Mesothelial cell of epicardium (in vitro differentiated cells): ENCODE data around the gene ETS1. TPM values are rescaled to one million over a fixed set of nuclear protein-coding genes. Genes with fewer than 3 reads are reported as not detected.
A peak's percentile ranks its signal among the peaks of the same experiment; 100 is the strongest.

Experiments
- DNase-seq, 2 experiments: peaks; one replicate each; pipeline ENCODE4 v3.0.0; 2021; ENCODE audit warnings: low spot score in 2 of 2; ENCODE audit not compliant: unreplicated experiment in 2 of 2
- H3K27ac Mint-ChIP-seq: 2 replicates; pipeline ENCODE4 v1.8.0; 2021; ENCODE audit warnings: mixed read lengths
- H3K27me3 Mint-ChIP-seq: 2 replicates; pipeline ENCODE4 v1.8.0; 2021; ENCODE audit warnings: low read depth, mixed read lengths
- H3K36me3 Mint-ChIP-seq: 2 replicates; pipeline ENCODE4 v1.8.0; 2021; ENCODE audit warnings: mixed read lengths
- H3K4me1 Mint-ChIP-seq: 2 replicates; pipeline ENCODE4 v1.8.0; 2021; ENCODE audit warnings: mixed read lengths
- H3K4me3 Mint-ChIP-seq: 2 replicates; pipeline ENCODE4 v1.8.0; 2021; ENCODE audit warnings: mild to moderate bottlenecking, moderate library complexity, mixed read lengths
- H3K9me3 Mint-ChIP-seq: 2 replicates; pipeline ENCODE4 v1.8.0; 2021; ENCODE audit warnings: mixed read lengths
- total RNA-seq: library from RNA; stranded (reverse); gene quantifications from 3 replicates; pipeline ENCODE4 v1.2.1, GENCODE V29; 2021
- TF ChIP-seq, protein P1 (sequence below): fragments of 200-600 bp; sonication (generic); IDR thresholded peaks from one replicate; pipeline ENCODE4 v1.5.0; 2021; ENCODE audit warnings: antibody characterized with exemption; ENCODE audit not compliant: unreplicated experiment

Gene ETS1
- total RNA-seq, 1 donor from 2014 or later, result 29.7 TPM

DNA sequence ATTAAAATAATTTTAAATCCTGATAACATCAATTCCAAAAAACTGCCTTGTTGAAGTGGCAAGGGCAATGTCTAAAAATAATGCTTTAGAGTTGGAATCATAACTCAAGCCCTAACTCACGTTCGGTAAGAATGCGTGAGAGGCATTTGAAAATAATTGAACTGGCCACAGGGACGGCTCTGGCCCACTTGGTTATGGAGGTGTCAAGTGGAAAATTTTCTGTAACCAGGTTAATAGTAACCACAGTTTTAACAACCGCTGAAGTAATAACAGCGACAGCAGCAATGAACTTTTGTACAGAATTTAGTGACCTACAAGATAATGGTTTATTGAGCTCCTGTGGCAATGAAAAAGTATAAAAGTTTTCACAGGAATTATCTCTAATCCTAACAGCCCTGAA, 79.4 kb downstream of the ETS1 start:
- TF ChIP-seq, protein P1, sequence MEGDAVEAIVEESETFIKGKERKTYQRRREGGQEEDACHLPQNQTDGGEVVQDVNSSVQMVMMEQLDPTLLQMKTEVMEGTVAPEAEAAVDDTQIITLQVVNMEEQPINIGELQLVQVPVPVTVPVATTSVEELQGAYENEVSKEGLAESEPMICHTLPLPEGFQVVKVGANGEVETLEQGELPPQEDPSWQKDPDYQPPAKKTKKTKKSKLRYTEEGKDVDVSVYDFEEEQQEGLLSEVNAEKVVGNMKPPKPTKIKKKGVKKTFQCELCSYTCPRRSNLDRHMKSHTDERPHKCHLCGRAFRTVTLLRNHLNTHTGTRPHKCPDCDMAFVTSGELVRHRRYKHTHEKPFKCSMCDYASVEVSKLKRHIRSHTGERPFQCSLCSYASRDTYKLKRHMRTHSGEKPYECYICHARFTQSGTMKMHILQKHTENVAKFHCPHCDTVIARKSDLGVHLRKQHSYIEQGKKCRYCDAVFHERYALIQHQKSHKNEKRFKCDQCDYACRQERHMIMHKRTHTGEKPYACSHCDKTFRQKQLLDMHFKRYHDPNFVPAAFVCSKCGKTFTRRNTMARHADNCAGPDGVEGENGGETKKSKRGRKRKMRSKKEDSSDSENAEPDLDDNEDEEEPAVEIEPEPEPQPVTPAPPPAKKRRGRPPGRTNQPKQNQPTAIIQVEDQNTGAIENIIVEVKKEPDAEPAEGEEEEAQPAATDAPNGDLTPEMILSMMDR, result no peak
- DNase-seq, result no peak
- Mint-ChIP-seq H3K36me3 (no peaks in the 10 kb centered on the region), H3K27ac (peak overlapping the region; percentile 62), H3K9me3 (no peaks in the 10 kb centered on the region), H3K4me1 (peaks cover 54% of the 10 kb centered on the region), H3K27me3 (no peaks in the 10 kb centered on the region), H3K4me3 (no peak overlapping the region)

DNA sequence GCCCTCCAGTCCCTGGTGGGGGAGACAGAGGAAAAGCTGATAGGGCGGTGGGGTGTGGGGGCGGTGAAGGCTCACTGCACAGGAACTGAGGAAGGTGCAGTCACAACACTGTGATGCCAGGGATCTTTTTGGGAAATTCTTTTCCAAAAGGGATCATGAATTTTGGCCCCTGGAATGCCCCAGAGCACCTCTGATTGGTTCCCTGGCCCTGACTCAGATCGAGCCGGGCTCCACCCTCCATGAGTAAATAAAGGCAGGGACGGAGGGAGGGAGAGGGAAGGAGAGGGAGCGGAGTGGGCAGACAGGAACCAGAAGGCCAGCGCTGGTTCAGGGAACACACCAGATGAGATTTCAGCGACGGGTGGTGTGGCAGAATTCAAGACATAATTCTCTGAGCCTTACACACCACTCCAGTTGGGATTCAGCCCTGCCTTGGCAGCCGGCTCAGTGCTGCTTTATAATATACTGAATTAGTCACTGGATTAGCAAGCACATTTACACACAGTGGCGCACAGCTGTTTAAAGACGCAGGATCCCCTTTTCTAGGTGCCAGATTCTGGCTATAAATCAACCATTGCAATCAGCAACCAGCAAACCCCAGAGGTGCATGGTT, 80.3 kb downstream of the ETS1 start:
- TF ChIP-seq, protein P1, result no peak
- Mint-ChIP-seq H3K36me3 (no peaks in the 10 kb centered on the region), H3K9me3 (no peaks in the 10 kb centered on the region), H3K4me3 (no peak overlapping the region), H3K27me3 (no peaks in the 10 kb centered on the region), H3K4me1 (peaks cover 62% of the 10 kb centered on the region), H3K27ac (peak overlapping the region; percentile 76)
- DNase-seq, result no peak

DNA sequence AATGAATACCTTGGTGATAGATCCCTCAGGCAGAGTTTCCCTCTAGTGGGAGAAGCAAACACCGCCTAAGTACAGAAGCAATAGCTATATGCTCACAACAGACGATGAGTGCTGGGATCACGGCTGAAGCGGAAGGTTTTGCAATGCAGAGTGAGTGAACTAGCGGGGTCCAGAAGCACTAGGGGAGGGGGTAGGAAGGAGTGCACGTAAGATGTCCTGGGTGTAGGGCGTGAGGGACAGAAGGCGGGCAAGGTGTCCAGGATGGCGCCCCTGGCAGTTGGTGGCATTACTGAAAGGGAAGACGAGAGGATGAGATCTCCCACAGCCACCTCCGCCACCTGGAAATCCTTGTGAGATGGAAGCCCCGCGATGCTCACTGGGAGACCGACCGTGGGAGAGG, 81.0 kb downstream of the ETS1 start:
- no peak overlapping the region for H3K4me3 Mint-ChIP-seq
- no peaks in the 10 kb centered on the region for H3K9me3 Mint-ChIP-seq
- H3K36me3 Mint-ChIP-seq, result no peaks in the 10 kb centered on the region
- peaks cover 69% of the 10 kb centered on the region for H3K4me1 Mint-ChIP-seq
- DNase-seq, result no peak
- TF ChIP-seq, protein P1, result no peak
- H3K27me3 Mint-ChIP-seq, result no peaks in the 10 kb centered on the region
- H3K27ac Mint-ChIP-seq, result peak overlapping the region; percentile 13

DNA sequence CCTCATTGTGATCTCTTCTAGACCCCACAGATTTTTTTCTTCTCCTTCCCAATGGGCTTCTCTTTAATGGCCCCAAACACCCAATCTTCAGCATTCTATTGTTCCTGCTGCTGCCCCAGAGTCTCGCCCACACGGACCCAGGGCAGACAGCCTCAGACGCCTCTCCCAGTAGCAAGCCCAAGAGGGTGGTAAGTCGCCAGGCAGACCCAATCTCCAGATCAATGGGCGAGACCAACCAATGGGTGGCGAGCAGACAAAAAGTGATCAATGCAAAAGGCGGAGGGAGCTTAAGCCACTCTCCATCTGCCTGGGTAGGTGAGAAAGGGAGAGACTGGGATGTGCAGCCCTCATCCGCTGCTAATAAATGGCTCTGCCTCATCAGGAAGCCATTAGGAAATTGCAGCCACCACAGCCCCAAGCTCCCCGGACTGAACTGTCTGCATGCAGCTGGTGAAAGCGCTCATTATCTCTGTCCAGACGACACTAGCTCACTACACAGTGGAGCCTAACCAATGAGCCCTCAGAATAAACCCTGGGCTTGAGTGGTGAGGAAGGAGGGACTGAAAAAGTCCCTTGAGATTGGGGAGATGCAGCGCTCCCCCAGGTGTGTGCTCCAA, 81.8 kb downstream of the ETS1 start:
- Mint-ChIP-seq H3K4me3 (no peak overlapping the region), H3K27ac (no peak overlapping the region), H3K4me1 (peaks cover 77% of the 10 kb centered on the region), H3K36me3 (no peaks in the 10 kb centered on the region), H3K9me3 (no peaks in the 10 kb centered on the region), H3K27me3 (no peaks in the 10 kb centered on the region)
- no peak for DNase-seq
- TF ChIP-seq, protein P1, result no peak

DNA sequence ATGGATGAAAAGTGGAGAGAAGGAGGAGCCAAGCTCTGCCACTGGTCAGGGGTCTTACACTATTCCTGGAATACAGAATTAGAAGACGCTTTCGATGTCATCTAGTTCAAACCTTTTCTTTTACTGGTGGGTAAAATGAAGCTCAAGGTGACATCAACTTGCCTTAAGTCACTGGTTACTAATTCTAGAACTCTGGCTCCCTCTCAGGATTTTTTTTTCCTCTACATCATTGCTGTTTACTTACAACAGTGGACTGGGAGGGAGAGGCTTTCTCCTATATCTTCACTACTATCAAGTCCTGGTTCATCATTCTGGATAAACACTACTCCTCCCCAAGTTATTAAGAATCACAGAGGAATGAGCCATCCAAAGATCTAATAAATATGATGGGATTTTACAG, 82.9 kb downstream of the ETS1 start:
- Mint-ChIP-seq H3K36me3 (no peaks in the 10 kb centered on the region), H3K4me1 (peaks cover 78% of the 10 kb centered on the region), H3K4me3 (no peak overlapping the region), H3K27me3 (no peaks in the 10 kb centered on the region), H3K9me3 (no peaks in the 10 kb centered on the region), H3K27ac (peak overlapping the region; percentile 75)
- TF ChIP-seq, protein P1, result no peak
- no peak for DNase-seq
